WI38 (cell line): ENCODE data around the gene BIRC5.
"Not testable (repeated sequence)": the region's sequence is repeated elsewhere in the genome, so short reads cannot be mapped to it uniquely, and the experiment has no call there.

Experiments
- H3K4me3 ChIP-seq: 2 replicates; pipeline ENCODE4 v1.5.1; 2011; ENCODE audit warnings: low read depth, mild to moderate bottlenecking, control low read depth, low read length
- CTCF ChIP-seq: IDR thresholded peaks from 2 replicates; pipeline ENCODE4 v1.5.1; 2012; ENCODE audit warnings: low read depth, mild to moderate bottlenecking, control low read depth, low read length

BIRC5 gene

GRCh38 chr17:78214016-78214705 lies at the start of gene BIRC5:
Gene BIRC5 (plus strand): TSS chr17:78214253. CDS start chr17:78214317, 64 bp downstream.
- no peak for TF ChIP-seq CTCF

GRCh38 chr17:78164748-78165607 lies 49.1 kb upstream of the BIRC5 start:
- TF ChIP-seq CTCF, result no peak
- H3K4me3 ChIP-seq, result no peak overlapping the region

More at GRCh38 chr17:78214016-78214705, at the start of gene BIRC5:
- peak within 1 kb of the TSS; percentile 63 for H3K4me3 ChIP-seq

GRCh38 chr17:78166416-78166815 lies 47.6 kb upstream of the BIRC5 start:
- H3K4me3 ChIP-seq, result no peak overlapping the region
- no peak for TF ChIP-seq CTCF

- peak within 1 kb of the TSS; percentile 67 for H3K4me3 ChIP-seq
- no peak for TF ChIP-seq CTCF
Measured at GRCh38 chr17:78168242-78168902, 45.7 kb upstream of the BIRC5 start, which contains the start of gene SYNGR2. Gene SYNGR2 (plus strand): TSS chr17:78168581. CDS start chr17:78168617, 36 bp downstream.

- H3K4me3 ChIP-seq, result peak overlapping the region; percentile 67
- TF ChIP-seq CTCF, result no peak
Measured at GRCh38 chr17:78168903-78169793, 44.9 kb upstream of the BIRC5 start.

GRCh38 chr17:78170692-78171590 lies 43.1 kb upstream of the BIRC5 start:
- no peak overlapping the region for H3K4me3 ChIP-seq

GRCh38 chr17:78171591-78172248 lies 42.3 kb upstream of the BIRC5 start:
- H3K4me3 ChIP-seq, result not testable (repeated sequence)

More at GRCh38 chr17:78170692-78171590, 43.1 kb upstream of the BIRC5 start:
- no peak for TF ChIP-seq CTCF
